Right lobe of liver (tissue), 6 donors: ENCODE measurements around the gene COX20. TPM values are rescaled to one million over a fixed set of nuclear protein-coding genes. Genes with fewer than 3 reads are reported as not detected.

Source experiments
- ATAC-seq, 4 donors: fragments of 200-7000 bp; cut with Tn5 transposase; one replicate each; pipeline ENCODE4 v1.9.1; 2020; ENCODE audit warnings: mild to moderate bottlenecking in 4 of 4, moderate library complexity in 4 of 4
- DNase-seq, 3 donors: peaks; one replicate each; pipeline ENCODE4 v3.0.0-alpha.2; 2020
- H3K27ac ChIP-seq, 3 donors: fragments of 200-600 bp; one replicate each; pipeline ENCODE4 v1.8.0; 2022
- H3K27me3 ChIP-seq, 2 donors: fragments of 200-600 bp; one replicate each; pipeline ENCODE4 v1.8.0; 2022
- H3K36me3 ChIP-seq, 4 donors: fragments of 200-600 bp; sonication (generic) in 1 of 4; one replicate each; pipeline versions ENCODE4 v1.5.1 to v1.8.0; 2017 to 2022; ENCODE audit warnings: control low read depth in 1 of 4
- H3K4me1 ChIP-seq, 4 donors: fragments of 200-600 bp; sonication (generic) in 1 of 4; one replicate each; pipeline versions ENCODE4 v1.5.1 to v1.8.0; 2017 to 2022; ENCODE audit warnings: control low read depth in 1 of 4
- H3K4me3 ChIP-seq, 3 donors: fragments of 200-600 bp; one replicate each; pipeline ENCODE4 v1.8.0; 2022
- H3K9me3 ChIP-seq, 4 donors: fragments of 200-600 bp; sonication (generic) in 1 of 4; one replicate each; pipeline versions ENCODE4 v1.5.1 to v1.8.0; 2017 to 2022; ENCODE audit warnings: control low read depth in 1 of 4
- POLR2A ChIP-seq: fragments of 450-650 bp; IDR thresholded peaks from one replicate; pipeline ENCODE4 v1.6.1; 2017; ENCODE audit warnings: antibody characterized with exemption, mild to moderate bottlenecking
- WGBS: methylation state at CpG from one replicate; pipeline ENCODE4 v1.1.6; 2018; ENCODE audit warnings: low coverage, low lambda C conversion rate; ENCODE audit not compliant: insufficient coverage; ENCODE audit errors: missing lambda C conversion rate; 5-methylcytosine and 5-hydroxymethylcytosine counted together
- intact Hi-C, 2 donors: fragments of 100-400 bp; cut with DNase I; formaldehyde crosslinking; loops; one replicate each; pipeline versions ENCODE4 v1.11.2 to v1.14.1; 2022
- total RNA-seq, 6 experiments: library from RNA; depleted of rRNA in 2 of 6; stranded (reverse); fragments of >200 nt in 2 of 6; fragmentation: NEBNext Ultra II Directional in 3 of 6; extraction: Animal tissue kit (Norgen Biotek cat#: 25700) in 3 of 6; gene quantifications; one replicate each; pipeline versions ENCODE4 v1.1.0 to v1.2.4, GENCODE V29; 2016 to 2023
- TF ChIP-seq, protein P1 (sequence below), 4 donors: fragments of 200-600 bp in 3 of 4; fragments of 450-650 bp in 1 of 4; IDR thresholded peaks; one replicate each; pipeline versions ENCODE4 v1.5.1 to v1.8.0; 2016 to 2022; ENCODE audit warnings: antibody characterized with exemption in 4 of 4, mild to moderate bottlenecking in 2 of 4
- donor health status: DM: no; HTN: yes; CAD: no.
- donor health status: DM: no; HTN: no; CAD: no.
- donor health status: DM: no; HTN: no; CAD: no.
- donor health status: DM: no; HTN: yes; CAD: no.
- donor health status: DM: no; HTN: yes; CAD: no.

COX20 gene
- total RNA-seq, 6 experiments from 2014 or later: 16.8 to 28.5 (median 19.6) TPM

DNA sequence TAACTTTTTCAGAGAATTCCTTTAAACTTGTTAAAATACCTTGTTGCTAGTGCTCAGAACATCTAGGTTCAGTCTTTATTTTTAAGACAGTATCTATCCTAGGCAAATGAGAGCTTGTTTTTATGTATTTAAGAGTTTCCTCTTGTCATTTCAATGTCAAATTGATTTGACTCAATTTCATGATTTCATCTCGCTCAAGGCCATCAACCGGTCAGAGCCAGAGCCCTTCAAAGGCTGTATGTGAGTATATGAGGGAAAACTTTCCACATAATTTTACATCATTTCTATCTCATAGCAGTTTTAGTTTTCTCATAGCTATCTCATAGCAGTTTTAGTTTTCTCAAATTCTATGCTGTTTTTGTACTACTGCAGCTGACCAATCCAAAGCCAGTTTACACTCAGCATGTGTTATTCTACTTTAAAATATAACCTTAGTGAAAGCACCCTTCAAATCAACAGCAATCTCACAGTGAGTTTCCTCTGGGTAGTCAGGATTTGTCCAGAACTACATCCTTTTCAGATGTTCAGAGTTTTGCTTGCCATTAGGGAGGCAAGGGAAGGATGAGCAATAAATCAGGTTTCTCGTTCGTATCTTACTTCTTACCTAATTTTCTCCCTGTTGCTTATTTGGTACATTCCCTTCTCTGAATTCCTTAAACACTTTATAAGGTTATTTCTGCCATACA lies 16.2 kb downstream of the COX20 start:
- intact Hi-C loops: no loop called here
- 93% methylated on average over 4 of the region's 4 CpGs for WGBS
- peaks cover 0 to 77% (median 21%) of the 10 kb centered on the region in 4 donors for H3K36me3 ChIP-seq

DNA sequence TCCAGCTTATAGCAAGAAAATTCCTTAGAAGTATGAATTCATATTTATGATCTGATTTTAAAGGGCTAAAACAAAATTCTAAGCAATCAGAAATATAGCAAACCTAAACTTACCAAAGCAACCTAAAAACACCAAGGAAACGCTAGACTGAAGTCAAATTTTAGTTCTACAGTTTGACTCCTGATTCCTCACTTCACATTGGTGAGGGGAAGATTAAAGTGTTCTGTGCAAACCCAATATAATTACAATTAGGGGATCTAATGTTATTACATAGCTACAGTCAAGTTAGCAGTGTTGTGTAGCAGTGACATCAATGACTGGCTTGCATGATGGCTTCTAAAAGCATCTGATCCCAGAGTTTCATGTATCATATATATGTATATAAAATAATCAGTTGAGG lies 17.2 kb downstream of the COX20 start:
- DNase-seq (no peak), ATAC-seq (no peak)
- WGBS: 93% methylated on average over 1 of the region's 1 CpG
- no peak for TF ChIP-seq POLR2A
- TF ChIP-seq, protein P1, sequence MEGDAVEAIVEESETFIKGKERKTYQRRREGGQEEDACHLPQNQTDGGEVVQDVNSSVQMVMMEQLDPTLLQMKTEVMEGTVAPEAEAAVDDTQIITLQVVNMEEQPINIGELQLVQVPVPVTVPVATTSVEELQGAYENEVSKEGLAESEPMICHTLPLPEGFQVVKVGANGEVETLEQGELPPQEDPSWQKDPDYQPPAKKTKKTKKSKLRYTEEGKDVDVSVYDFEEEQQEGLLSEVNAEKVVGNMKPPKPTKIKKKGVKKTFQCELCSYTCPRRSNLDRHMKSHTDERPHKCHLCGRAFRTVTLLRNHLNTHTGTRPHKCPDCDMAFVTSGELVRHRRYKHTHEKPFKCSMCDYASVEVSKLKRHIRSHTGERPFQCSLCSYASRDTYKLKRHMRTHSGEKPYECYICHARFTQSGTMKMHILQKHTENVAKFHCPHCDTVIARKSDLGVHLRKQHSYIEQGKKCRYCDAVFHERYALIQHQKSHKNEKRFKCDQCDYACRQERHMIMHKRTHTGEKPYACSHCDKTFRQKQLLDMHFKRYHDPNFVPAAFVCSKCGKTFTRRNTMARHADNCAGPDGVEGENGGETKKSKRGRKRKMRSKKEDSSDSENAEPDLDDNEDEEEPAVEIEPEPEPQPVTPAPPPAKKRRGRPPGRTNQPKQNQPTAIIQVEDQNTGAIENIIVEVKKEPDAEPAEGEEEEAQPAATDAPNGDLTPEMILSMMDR (IDR thresholded peaks at IDR 0.05): no peak
- no peaks in the 10 kb centered on the region for H3K9me3 ChIP-seq
- H3K4me3 ChIP-seq: no peak overlapping the region
- H3K36me3 ChIP-seq: peaks cover 0 to 79% (median 26%) of the 10 kb centered on the region in 4 donors
- H3K4me1 ChIP-seq: peaks cover 0 to 29% (median 12%) of the 10 kb centered on the region in 4 donors
- no peaks in the 10 kb centered on the region for H3K27me3 ChIP-seq
- no peak overlapping the region for H3K27ac ChIP-seq
- intact Hi-C loops: no loop called here

More for the DNA sequence above, 16.2 kb downstream of the COX20 start:
- no peak overlapping the region for H3K27ac ChIP-seq
- H3K9me3 ChIP-seq: no peaks in the 10 kb centered on the region
- peak; percentile 8 for TF ChIP-seq POLR2A
- TF ChIP-seq, protein P1 (IDR thresholded peaks at IDR 0.05): no peak
- DNase-seq (no peak), ATAC-seq (no peak)
- no peaks in the 10 kb centered on the region for H3K27me3 ChIP-seq
- H3K4me3 ChIP-seq: no peak overlapping the region
- H3K4me1 ChIP-seq: peaks cover 0 to 29% (median 12%) of the 10 kb centered on the region in 4 donors

DNA sequence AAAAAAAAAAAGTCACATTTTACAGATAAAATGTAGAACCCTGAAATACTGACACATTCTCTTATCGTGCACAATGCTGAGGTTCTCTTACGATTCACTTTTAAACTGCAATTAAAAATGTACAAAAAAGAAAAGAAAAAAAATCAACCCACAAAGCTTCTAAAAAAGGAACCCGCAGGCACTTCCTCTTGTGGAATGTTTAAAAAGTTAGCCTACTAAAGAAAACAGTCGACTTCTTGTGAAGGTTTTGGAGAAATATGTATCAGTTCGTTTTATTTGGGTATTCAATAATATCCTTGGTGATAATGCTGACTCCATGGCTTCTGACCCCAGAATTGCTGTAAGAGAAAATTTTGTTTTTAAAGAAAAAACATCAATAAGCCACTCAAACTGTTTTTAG lies 18.7 kb downstream of the COX20 start:
- Histone ChIP-seq H3K4me1 (peaks cover 0 to 31% (median 15%) of the 10 kb centered on the region in 4 donors), H3K36me3 (peaks cover 0 to 85% (median 38%) of the 10 kb centered on the region in 4 donors), H3K27ac (no peak overlapping the region), H3K27me3 (no peaks in the 10 kb centered on the region), H3K9me3 (no peaks in the 10 kb centered on the region), H3K4me3 (no peak overlapping the region)
- ATAC-seq (no peak), DNase-seq (no peak)
- TF ChIP-seq, protein P1 (IDR thresholded peaks at IDR 0.05): no peak
- TF ChIP-seq POLR2A: no peak
- intact Hi-C loops: no loop called here
- 57% methylated on average over 5 of the region's 5 CpGs for WGBS

DNA sequence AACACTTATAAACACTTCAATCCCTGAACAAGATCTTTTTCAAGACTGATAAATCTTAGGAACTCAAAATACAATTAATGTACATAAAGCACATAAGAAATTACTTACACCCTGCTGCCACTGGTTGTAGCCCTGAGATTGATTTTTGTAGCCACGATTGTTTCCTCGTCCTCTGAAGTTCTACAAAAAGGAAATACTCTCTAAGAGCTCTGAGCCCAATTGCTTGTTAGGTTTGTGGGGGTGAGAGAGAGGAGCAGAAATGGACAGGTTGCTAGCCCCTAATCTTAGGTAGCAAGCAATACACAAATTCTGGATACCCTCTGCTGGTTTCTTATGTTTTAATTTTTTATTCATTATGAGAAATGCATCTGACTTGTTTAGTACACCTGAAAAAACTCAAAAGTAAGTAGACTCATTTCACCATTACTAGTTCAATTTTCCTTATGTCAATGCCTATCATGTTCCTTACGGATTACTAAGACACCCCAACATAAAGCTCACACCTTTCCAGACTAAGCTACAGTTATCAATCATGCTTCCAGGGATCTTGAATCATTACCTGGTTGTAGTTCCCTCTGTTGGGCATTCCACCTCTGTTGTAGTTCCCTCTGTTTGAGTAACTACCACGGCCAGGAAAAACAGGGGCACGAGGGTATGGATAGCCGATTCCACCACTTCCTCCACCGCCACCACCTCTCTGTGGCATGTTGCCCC lies 19.6 kb downstream of the COX20 start:
- intact Hi-C loops: no loop called here
- ATAC-seq: no peak
- H3K9me3 ChIP-seq: no peaks in the 10 kb centered on the region
- 46% methylated on average over 7 of the region's 7 CpGs for WGBS
- TF ChIP-seq, protein P1 (IDR thresholded peaks at IDR 0.05): no peak
- no peak for TF ChIP-seq POLR2A
- peaks cover 0 to 94% (median 45%) of the 10 kb centered on the region in 4 donors for H3K36me3 ChIP-seq
- H3K4me1 ChIP-seq: peaks cover 0 to 32% (median 16%) of the 10 kb centered on the region in 4 donors
- H3K27me3 ChIP-seq: no peaks in the 10 kb centered on the region
- no peak overlapping the region for H3K27ac ChIP-seq
- H3K4me3 ChIP-seq: no peak overlapping the region
- DNase-seq: no peak
